Psoas muscle (tissue), 8 donors: Measurements from ENCODE around the gene VRTN. TPM values are rescaled to one million over a fixed set of nuclear protein-coding genes. Genes with fewer than 3 reads are reported as not detected.

ENCODE experiments used
- ATAC-seq, 4 donors: fragments of 200-7000 bp; cut with Tn5 transposase; one replicate each; pipeline ENCODE4 v1.9.1; 2020; ENCODE audit warnings: moderate library complexity in 3 of 4, mild to moderate bottlenecking in 2 of 4
- DNase-seq, 2 donors: peaks; one replicate each; pipeline ENCODE4 v3.0.0-alpha.2; 2020
- H3K27ac ChIP-seq: fragments of 200-600 bp; one replicate; pipeline ENCODE4 v1.8.0; 2022
- H3K27me3 ChIP-seq, 3 donors: fragments of 200-600 bp in 1 of 3; one replicate each; pipeline versions ENCODE4 v1.6.1 to v1.8.0; 2013 to 2022; ENCODE audit warnings: low read length in 2 of 3, mild to moderate bottlenecking in 2 of 3, moderate library complexity in 1 of 3; ENCODE audit not compliant: insufficient read depth in 3 of 3
- H3K36me3 ChIP-seq, 2 donors: fragments of 200-600 bp in 1 of 2; one replicate each; pipeline versions ENCODE4 v1.6.1 to v1.8.0; 2013 to 2022; ENCODE audit warnings: low read depth in 1 of 2, mild to moderate bottlenecking in 1 of 2, moderate library complexity in 1 of 2; ENCODE audit not compliant: insufficient read depth in 1 of 2
- H3K4me1 ChIP-seq: fragments of 200-600 bp; one replicate; pipeline ENCODE4 v1.8.0; 2022
- H3K4me3 ChIP-seq: fragments of 200-600 bp; one replicate; pipeline ENCODE4 v1.8.0; 2022; ENCODE audit warnings: mild to moderate bottlenecking
- H3K9me3 ChIP-seq: fragments of 200-600 bp; one replicate; pipeline ENCODE4 v1.8.0; 2022
- WGBS, 3 donors: extraction: QIAGEN DNeasy Blood & Tissue Kit; methylation state at CpG; one replicate each; pipeline versions ENCODE4 v1.1.6 to v1.1.7; 2013; 5-methylcytosine and 5-hydroxymethylcytosine counted together
- intact Hi-C, 2 donors: fragments of 100-400 bp; cut with DNase I; formaldehyde crosslinking; loops; one replicate each; pipeline versions ENCODE4 v1.11.0 to v1.14.2; 2022
- polyA plus RNA-seq, 3 donors: library from polyadenylated mRNA; stranded (reverse); fragments of 200-250 nt; gene quantifications; one replicate each; pipeline ENCODE4 v1.2.3, GENCODE V29; 2013
- total RNA-seq, 4 donors: library from RNA; stranded (reverse); fragmentation: NEBNext Ultra II Directional in 2 of 4; extraction: Animal tissue kit (Norgen Biotek cat#: 25700) in 2 of 4; gene quantifications; one replicate each; pipeline versions ENCODE4 v1.2.1 to v1.2.4, GENCODE V29; 2021 to 2023
- TF ChIP-seq, protein P1 (sequence below): fragments of 200-600 bp; IDR thresholded peaks from one replicate; pipeline ENCODE4 v1.8.0; 2022; ENCODE audit warnings: antibody characterized with exemption
- donor health status: healthy with polysubstance abuse.
- donor health status: DM: no; HTN: no; CAD: no; lungs with moderate emphysema.
- donor health status: Bipolar disorder and iron deficiency.
- donor health status: healthy.
- donor health status: DM: yes; HTN: yes; CAD: no.
- donor health status: DM: no; HTN: no; CAD: no.
- donor health status: DM: no; HTN: no; CAD: no.
- donor health status: DM: yes; HTN: yes; CAD: no.

Gene VRTN
- total and polyA plus RNA-seq, 7 donors: not detected

DNA sequence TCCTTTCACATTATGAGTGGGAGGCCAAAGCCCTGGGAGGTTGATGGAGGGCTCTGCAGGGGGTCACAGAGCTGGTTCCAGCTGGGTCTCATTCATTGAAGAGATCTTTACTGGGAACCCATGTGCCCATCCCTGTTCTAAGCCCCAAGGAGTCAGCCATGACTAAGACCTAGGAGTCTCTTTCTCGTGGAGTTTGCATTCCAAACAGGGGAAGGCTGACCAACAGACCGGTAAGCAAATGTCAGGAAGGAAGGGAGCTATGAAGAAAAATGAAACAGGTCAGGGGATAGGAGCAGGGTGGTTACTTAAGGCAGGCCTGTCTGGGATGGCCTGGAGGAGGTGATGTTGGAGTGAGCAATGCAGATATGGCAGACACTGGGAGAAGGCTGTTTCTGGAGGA is 46.3 kb downstream of the VRTN start:
- no peaks in the 10 kb centered on the region for H3K36me3 ChIP-seq
- intact Hi-C loops: no loop called here
- TF ChIP-seq, protein P1, sequence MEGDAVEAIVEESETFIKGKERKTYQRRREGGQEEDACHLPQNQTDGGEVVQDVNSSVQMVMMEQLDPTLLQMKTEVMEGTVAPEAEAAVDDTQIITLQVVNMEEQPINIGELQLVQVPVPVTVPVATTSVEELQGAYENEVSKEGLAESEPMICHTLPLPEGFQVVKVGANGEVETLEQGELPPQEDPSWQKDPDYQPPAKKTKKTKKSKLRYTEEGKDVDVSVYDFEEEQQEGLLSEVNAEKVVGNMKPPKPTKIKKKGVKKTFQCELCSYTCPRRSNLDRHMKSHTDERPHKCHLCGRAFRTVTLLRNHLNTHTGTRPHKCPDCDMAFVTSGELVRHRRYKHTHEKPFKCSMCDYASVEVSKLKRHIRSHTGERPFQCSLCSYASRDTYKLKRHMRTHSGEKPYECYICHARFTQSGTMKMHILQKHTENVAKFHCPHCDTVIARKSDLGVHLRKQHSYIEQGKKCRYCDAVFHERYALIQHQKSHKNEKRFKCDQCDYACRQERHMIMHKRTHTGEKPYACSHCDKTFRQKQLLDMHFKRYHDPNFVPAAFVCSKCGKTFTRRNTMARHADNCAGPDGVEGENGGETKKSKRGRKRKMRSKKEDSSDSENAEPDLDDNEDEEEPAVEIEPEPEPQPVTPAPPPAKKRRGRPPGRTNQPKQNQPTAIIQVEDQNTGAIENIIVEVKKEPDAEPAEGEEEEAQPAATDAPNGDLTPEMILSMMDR: no peak
- ATAC-seq (no peak), DNase-seq (no peak)
- no peaks in the 10 kb centered on the region for H3K4me1 ChIP-seq
- 31 to 61% (median 45%) methylated on average over 2 of the region's 2 CpGs for WGBS, 3 donors
- no peak overlapping the region for H3K27ac ChIP-seq
- peaks cover 0 to 15% (median 3%) of the 10 kb centered on the region in 3 donors for H3K27me3 ChIP-seq
- no peak overlapping the region for H3K4me3 ChIP-seq
- H3K9me3 ChIP-seq: no peaks in the 10 kb centered on the region

DNA sequence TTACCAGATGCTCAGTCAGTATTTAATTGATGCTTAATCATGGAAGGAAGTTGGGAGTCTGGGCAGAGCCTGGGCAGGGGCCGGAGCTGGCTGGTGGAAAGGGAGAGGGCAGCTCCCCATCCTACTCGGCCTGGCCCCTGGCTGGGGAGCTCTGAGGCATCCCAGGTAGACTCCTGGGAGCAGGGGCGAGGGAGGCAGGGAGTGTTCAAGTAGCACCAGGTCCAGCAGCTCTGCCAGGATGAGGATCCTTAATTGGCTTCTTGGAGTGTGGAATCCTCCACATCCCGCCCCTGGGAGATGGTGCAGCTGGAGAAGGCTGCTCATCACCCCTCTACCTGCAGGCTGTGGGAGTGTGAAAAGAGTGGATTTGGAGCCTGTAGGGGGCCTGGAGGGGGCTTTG is 46.8 kb downstream of the VRTN start:
- TF ChIP-seq, protein P1: no peak
- no peak for ATAC-seq
- 51 to 59% (median 52%) methylated on average over 4 of the region's 4 CpGs for WGBS, 3 donors
- no peak for DNase-seq
- Histone ChIP-seq H3K27me3 (peaks cover 0 to 15% (median 3%) of the 10 kb centered on the region in 3 donors), H3K36me3 (no peaks in the 10 kb centered on the region), H3K9me3 (no peaks in the 10 kb centered on the region), H3K4me3 (no peak overlapping the region), H3K27ac (no peak overlapping the region), H3K4me1 (no peaks in the 10 kb centered on the region)
- intact Hi-C loops: no loop called here

- intact Hi-C loops: no loop called here
- H3K27ac ChIP-seq: no peak overlapping the region
- ATAC-seq (no peak), DNase-seq (no peak)
- H3K27me3 ChIP-seq: peaks cover 0 to 15% (median 3%) of the 10 kb centered on the region in 3 donors
- peaks cover 12% of the 10 kb centered on the region for H3K4me1 ChIP-seq
- TF ChIP-seq, protein P1: no peak
- 38 to 41% (median 41%) methylated on average over 13 of the region's 13 CpGs for WGBS, 3 donors
- H3K9me3 ChIP-seq: no peaks in the 10 kb centered on the region
- H3K4me3 ChIP-seq: no peak overlapping the region
- H3K36me3 ChIP-seq: no peaks in the 10 kb centered on the region
Observed at GRCh38 chr14:74400031-74400685, 51.9 kb downstream of the VRTN start.

GRCh38 chr14:74400919-74401503 is 52.7 kb downstream of the VRTN start:
- DNase-seq: no peak
- Histone ChIP-seq H3K9me3 (no peaks in the 10 kb centered on the region), H3K4me1 (peaks cover 12% of the 10 kb centered on the region), H3K4me3 (no peak overlapping the region), H3K27ac (no peak overlapping the region), H3K36me3 (no peaks in the 10 kb centered on the region), H3K27me3 (peaks cover 0 to 15% (median 3%) of the 10 kb centered on the region in 3 donors)
- intact Hi-C loops: no loop called here
- ATAC-seq: no peak
- TF ChIP-seq, protein P1: no peak
- WGBS, 3 donors: 37 to 41% (median 38%) methylated on average over 8 of the region's 8 CpGs
